DOHH2 (cell line): ENCODE measurements around the gene ALG1L2.
"Not testable (repeated sequence)": the region's sequence is repeated elsewhere in the genome, so short reads cannot be mapped to it uniquely, and the experiment has no call there.

Experiments
- CTCF ChIP-seq: fragments of 200-600 bp; sonication (generic); IDR thresholded peaks from one replicate; pipeline ENCODE4 v1.5.1; 2014; ENCODE audit warnings: antibody characterized with exemption, mild to moderate bottlenecking, low read depth, low read length; ENCODE audit not compliant: poor library complexity, severe bottlenecking
- EZH2phosphoT487 ChIP-seq: fragments of 200-600 bp; sonication (generic); IDR thresholded peaks from 2 replicates; pipeline ENCODE4 v1.6.1; 2017; ENCODE audit warnings: borderline replicate concordance, mild to moderate bottlenecking, antibody characterized with exemption, low read length, moderate library complexity, mixed read lengths

GRCh38 chr3:130090681-130091080, 9.1 kb downstream of the ALG1L2 start:
- not testable (repeated sequence) for TF ChIP-seq CTCF, EZH2phosphoT487
